WTC11 (cell line): ENCODE results near the gene RBM10. TPM values are rescaled to one million over a fixed set of nuclear protein-coding genes. Genes with fewer than 3 reads are reported as not detected.

Experiments
- ATAC-seq: fragments of 200-7000 bp; cut with Tn5 transposase; 2 replicates; pipeline ENCODE4 v1.10.0; 2021; ENCODE audit warnings: mild to moderate bottlenecking, moderate library complexity
- CTCF ChIA-PET: fragments of 300-600 bp; sonication (Branson Sonifier 250); formaldehyde crosslinking; loops from one replicate; lab custom pipeline; 2021; ENCODE audit warnings: antibody characterized with exemption; lab: Charles Lee
- POLR2A ChIA-PET: fragments of 350-600 bp; sonication (Branson Sonifier 250); formaldehyde crosslinking; loops from one replicate; lab custom pipeline; 2021; ENCODE audit warnings: antibody characterized with exemption; lab: Charles Lee
- DNase-seq: peaks from one replicate; pipeline ENCODE4 v3.0.0; 2021; ENCODE audit warnings: low spot score
- H3K27ac Mint-ChIP-seq: 2 replicates; pipeline ENCODE4 v1.8.0; 2021; ENCODE audit warnings: mixed read lengths
- H3K27me3 Mint-ChIP-seq: 2 replicates; pipeline ENCODE4 v1.8.0; 2021; ENCODE audit warnings: low read depth, mild to moderate bottlenecking, moderate library complexity, mixed read lengths
- H3K36me3 Mint-ChIP-seq: 2 replicates; pipeline ENCODE4 v1.8.0; 2021; ENCODE audit warnings: mixed read lengths
- H3K4me1 Mint-ChIP-seq: 2 replicates; pipeline ENCODE4 v1.8.0; 2022; ENCODE audit warnings: mixed read lengths
- H3K4me3 Mint-ChIP-seq: 2 replicates; pipeline ENCODE4 v1.8.0; 2021; ENCODE audit warnings: mild to moderate bottlenecking, moderate library complexity, mixed read lengths
- H3K9me3 Mint-ChIP-seq: 2 replicates; pipeline ENCODE4 v1.8.0; 2021; ENCODE audit warnings: mixed read lengths
- CREB1 ChIP-seq: sonication (generic); formaldehyde crosslinking; IDR thresholded peaks from 2 replicates; pipeline ENCODE4 v1.8.0; 2023; ENCODE audit warnings: mild to moderate bottlenecking, missing genetic modification reagents
- CREM ChIP-seq: sonication (generic); formaldehyde crosslinking; IDR thresholded peaks from 2 replicates; pipeline ENCODE4 v1.8.1; 2022; ENCODE audit warnings: mild to moderate bottlenecking, missing genetic modification reagents, moderate library complexity
- CTCF ChIP-seq: fragments of 200-600 bp; IDR thresholded peaks from 2 replicates; pipeline ENCODE4 v1.8.0; 2022; ENCODE audit warnings: antibody characterized with exemption
- FOXK1 ChIP-seq: sonication (generic); formaldehyde crosslinking; IDR thresholded peaks from 2 replicates; pipeline ENCODE4 v1.8.0; 2022; ENCODE audit warnings: mild to moderate bottlenecking, moderate library complexity, missing genetic modification reagents
- FOXP1 ChIP-seq: sonication (generic); formaldehyde crosslinking; IDR thresholded peaks from 2 replicates; pipeline ENCODE4 v1.8.0; 2022; ENCODE audit warnings: missing genetic modification reagents, mild to moderate bottlenecking, moderate library complexity, borderline replicate concordance
- GRHL2 ChIP-seq: fragments of 250-450 bp; sonication (Bioruptor Pico); IDR thresholded peaks from 2 replicates; pipeline ENCODE4 v1.8.0; 2022; ENCODE audit warnings: mild to moderate bottlenecking, moderate library complexity; ENCODE audit not compliant: insufficient replicate concordance, severe bottlenecking
- MAX ChIP-seq: sonication (generic); formaldehyde crosslinking; IDR thresholded peaks from 2 replicates; pipeline ENCODE4 v1.8.0; 2022; ENCODE audit warnings: mild to moderate bottlenecking, missing genetic modification reagents
- MYBL2 ChIP-seq: sonication (generic); formaldehyde crosslinking; IDR thresholded peaks from 2 replicates; pipeline ENCODE4 v1.8.1; 2023; ENCODE audit warnings: mild to moderate bottlenecking, moderate library complexity, missing genetic modification reagents
- NFYB ChIP-seq: sonication (generic); formaldehyde crosslinking; conservative IDR thresholded peaks from 2 replicates; pipeline ENCODE4 v1.8.0; 2022; ENCODE audit warnings: low read depth, missing genetic modification reagents
- SP1 ChIP-seq: sonication (generic); formaldehyde crosslinking; conservative IDR thresholded peaks from 2 replicates; pipeline ENCODE4 v1.8.1; 2022; ENCODE audit warnings: missing genetic modification reagents
- ZNF416 ChIP-seq: fragments of 250-450 bp; sonication (Bioruptor Pico); IDR thresholded peaks from 2 replicates; pipeline ENCODE4 v1.9.0; 2021; ENCODE audit warnings: mild to moderate bottlenecking, inconsistent platforms
- ZNF423 ChIP-seq: fragments of 250-450 bp; sonication (Bioruptor Pico); IDR thresholded peaks from 2 replicates; pipeline ENCODE4 v2.1.2; 2022; ENCODE audit warnings: mild to moderate bottlenecking, moderate library complexity
- ZNF512 ChIP-seq: sonication (generic); formaldehyde crosslinking; IDR thresholded peaks from 2 replicates; pipeline ENCODE4 v1.8.1; 2022; ENCODE audit warnings: missing genetic modification reagents, borderline replicate concordance
- ZNF532 ChIP-seq: fragments of 250-450 bp; sonication (Bioruptor Pico); IDR thresholded peaks from 2 replicates; pipeline ENCODE4 v1.9.0; 2021; ENCODE audit warnings: mild to moderate bottlenecking, borderline replicate concordance
- total RNA-seq: library from RNA; stranded (reverse); gene quantifications from 3 replicates; pipeline ENCODE4 v1.2.3, GENCODE V29; 2021
- TF ChIP-seq, protein P1 (sequence below): fragments of 250-450 bp; sonication (Bioruptor Pico); IDR thresholded peaks from 2 replicates; pipeline ENCODE4 v2.1.2; 2022; ENCODE audit warnings: mild to moderate bottlenecking, moderate library complexity
- TF ChIP-seq, protein P2 (sequence below): sonication (generic); formaldehyde crosslinking; IDR thresholded peaks from 2 replicates; pipeline ENCODE4 v1.8.1; 2023; ENCODE audit warnings: mild to moderate bottlenecking, missing genetic modification reagents
- TF ChIP-seq, protein P3 (sequence below): sonication (generic); formaldehyde crosslinking; IDR thresholded peaks from 2 replicates; pipeline ENCODE4 v1.8.0; 2022; ENCODE audit warnings: mild to moderate bottlenecking, missing genetic modification reagents
- TF ChIP-seq, protein P4 (sequence below): sonication (generic); formaldehyde crosslinking; IDR thresholded peaks from 2 replicates; pipeline ENCODE4 v1.8.0; 2022; ENCODE audit warnings: mild to moderate bottlenecking, missing genetic modification reagents

RBM10 gene
- total RNA-seq, 1 experiment from 2014 or later, result 66.1 TPM

DNA sequence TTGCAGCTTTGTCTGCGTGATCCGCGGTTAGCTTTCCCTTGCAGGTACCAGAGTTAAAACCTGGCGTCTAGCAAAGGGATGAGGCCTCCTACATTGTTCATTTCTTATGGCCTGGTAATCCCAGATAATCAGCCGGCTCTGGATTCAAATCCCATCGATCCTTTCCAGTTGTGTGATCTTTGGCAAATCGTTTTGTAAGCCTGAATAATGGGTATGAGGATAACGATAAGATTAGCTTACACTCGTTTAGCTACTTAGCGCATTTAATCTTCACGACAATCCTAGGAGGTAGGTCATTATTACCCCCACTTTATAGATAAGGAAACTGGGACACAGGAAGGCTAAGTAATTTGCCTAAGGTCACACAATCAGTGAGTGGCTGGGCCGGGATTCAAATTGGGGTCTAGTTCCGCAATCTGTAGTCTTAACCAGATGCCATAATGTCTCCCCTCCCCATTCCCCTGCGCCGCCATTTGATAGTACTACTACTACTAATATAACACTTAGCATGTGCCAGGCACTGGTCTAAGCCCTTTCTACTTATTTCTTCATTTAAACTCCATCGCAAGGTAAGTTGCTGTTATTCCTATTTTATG, 46.9 kb downstream of the RBM10 start (continued):
- TF ChIP-seq CREM (CRISPR knock-in tag), result no peak
- TF ChIP-seq, protein P1, sequence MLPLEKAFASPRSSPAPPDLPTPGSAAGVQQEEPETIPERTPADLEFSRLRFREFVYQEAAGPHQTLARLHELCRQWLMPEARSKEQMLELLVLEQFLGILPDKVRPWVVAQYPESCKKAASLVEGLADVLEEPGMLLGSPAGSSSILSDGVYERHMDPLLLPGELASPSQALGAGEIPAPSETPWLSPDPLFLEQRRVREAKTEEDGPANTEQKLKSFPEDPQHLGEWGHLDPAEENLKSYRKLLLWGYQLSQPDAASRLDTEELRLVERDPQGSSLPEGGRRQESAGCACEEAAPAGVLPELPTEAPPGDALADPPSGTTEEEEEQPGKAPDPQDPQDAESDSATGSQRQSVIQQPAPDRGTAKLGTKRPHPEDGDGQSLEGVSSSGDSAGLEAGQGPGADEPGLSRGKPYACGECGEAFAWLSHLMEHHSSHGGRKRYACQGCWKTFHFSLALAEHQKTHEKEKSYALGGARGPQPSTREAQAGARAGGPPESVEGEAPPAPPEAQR, result no peak
- no peak for TF ChIP-seq NFYB (CRISPR knock-in tag)
- no peak for TF ChIP-seq ZNF512 (CRISPR knock-in tag)

DNA sequence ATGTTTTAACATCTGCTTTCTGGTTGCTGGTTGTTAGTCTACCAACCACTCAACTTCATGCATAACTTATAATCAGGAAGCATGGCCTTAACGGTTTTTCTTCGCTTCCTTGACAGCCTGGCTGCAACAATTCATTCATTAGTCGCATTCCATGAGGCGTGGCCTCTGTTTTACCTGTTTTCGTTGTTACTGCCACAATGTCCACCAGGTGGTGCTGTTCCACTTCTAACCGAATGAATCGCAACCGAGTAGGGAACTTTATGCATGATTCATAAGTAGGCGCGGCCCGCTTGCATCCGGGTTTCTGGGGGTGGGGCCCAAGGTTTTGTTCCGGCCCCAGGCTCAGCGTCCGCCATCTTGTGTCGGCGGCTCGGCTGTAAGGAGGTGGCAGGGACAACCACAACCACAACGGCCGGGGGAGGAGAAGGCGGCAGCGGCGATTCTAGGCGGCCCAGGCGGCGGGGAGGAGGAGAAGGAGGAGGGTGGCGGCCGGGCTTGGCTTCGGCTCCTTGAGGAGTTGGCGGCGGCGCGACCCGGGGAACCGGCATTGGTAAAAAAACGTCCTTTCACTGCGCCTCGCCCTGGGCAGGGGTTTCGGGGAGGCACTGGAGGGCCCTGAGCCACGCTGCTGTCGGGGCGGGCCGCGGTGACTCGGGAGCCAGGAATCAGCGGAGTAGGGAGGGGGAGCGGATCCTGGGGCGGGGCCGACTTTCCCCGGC, 48.6 kb downstream of the RBM10 start, which contains the start of gene UBA1:
TSS of gene UBA1 (plus strand) at position 355 of the 719 bp plus-strand sequence. CDS start 4,974 bp downstream, outside the sequence.
- Mint-ChIP-seq H3K27me3 (no peaks in the 10 kb centered on the region), H3K27ac (peak within 1 kb of the TSS; percentile 90), H3K36me3 (peaks cover 12% of the 10 kb centered on the region), H3K4me3 (peak within 1 kb of the TSS; percentile 92), H3K9me3 (no peaks in the 10 kb centered on the region), H3K4me1 (peaks cover 55% of the 10 kb centered on the region)
- CTCF ChIA-PET, result interaction anchor here (0.9 to 1.4 kb wide), 3 partner anchors 191 to 330 kb away, joined by 3 to 4 read pairs (median 4); no protein-coding TSS in a partner anchor
- peak; percentile 93 for DNase-seq
- ATAC-seq, result peak; percentile 49
- POLR2A ChIA-PET, result no interaction called here
- TF ChIP-seq, protein P2, sequence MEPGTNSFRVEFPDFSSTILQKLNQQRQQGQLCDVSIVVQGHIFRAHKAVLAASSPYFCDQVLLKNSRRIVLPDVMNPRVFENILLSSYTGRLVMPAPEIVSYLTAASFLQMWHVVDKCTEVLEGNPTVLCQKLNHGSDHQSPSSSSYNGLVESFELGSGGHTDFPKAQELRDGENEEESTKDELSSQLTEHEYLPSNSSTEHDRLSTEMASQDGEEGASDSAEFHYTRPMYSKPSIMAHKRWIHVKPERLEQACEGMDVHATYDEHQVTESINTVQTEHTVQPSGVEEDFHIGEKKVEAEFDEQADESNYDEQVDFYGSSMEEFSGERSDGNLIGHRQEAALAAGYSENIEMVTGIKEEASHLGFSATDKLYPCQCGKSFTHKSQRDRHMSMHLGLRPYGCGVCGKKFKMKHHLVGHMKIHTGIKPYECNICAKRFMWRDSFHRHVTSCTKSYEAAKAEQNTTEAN (CRISPR knock-in tag), result peak; percentile 31; the same call in 1 of the 2 replicates
- TF ChIP-seq CREB1 (CRISPR knock-in tag), result no peak
- TF ChIP-seq MYBL2, result peak; percentile 69; the same call in 1 of the 2 replicates
- TF ChIP-seq ZNF532 (CRISPR knock-in tag), result no peak
- TF ChIP-seq GRHL2 (CRISPR knock-in tag), result no peak
- TF ChIP-seq, protein P3, sequence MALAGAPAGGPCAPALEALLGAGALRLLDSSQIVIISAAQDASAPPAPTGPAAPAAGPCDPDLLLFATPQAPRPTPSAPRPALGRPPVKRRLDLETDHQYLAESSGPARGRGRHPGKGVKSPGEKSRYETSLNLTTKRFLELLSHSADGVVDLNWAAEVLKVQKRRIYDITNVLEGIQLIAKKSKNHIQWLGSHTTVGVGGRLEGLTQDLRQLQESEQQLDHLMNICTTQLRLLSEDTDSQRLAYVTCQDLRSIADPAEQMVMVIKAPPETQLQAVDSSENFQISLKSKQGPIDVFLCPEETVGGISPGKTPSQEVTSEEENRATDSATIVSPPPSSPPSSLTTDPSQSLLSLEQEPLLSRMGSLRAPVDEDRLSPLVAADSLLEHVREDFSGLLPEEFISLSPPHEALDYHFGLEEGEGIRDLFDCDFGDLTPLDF (CRISPR knock-in tag), result no peak
- 0 out of 2 replicates have a peak, but pooled peaks have one; percentile 13 for TF ChIP-seq MAX (CRISPR knock-in tag)
- TF ChIP-seq, protein P4, sequence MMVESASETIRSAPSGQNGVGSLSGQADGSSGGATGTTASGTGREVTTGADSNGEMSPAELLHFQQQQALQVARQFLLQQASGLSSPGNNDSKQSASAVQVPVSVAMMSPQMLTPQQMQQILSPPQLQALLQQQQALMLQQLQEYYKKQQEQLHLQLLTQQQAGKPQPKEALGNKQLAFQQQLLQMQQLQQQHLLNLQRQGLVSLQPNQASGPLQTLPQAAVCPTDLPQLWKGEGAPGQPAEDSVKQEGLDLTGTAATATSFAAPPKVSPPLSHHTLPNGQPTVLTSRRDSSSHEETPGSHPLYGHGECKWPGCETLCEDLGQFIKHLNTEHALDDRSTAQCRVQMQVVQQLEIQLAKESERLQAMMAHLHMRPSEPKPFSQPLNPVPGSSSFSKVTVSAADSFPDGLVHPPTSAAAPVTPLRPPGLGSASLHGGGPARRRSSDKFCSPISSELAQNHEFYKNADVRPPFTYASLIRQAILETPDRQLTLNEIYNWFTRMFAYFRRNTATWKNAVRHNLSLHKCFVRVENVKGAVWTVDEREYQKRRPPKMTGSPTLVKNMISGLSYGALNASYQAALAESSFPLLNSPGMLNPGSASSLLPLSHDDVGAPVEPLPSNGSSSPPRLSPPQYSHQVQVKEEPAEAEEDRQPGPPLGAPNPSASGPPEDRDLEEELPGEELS (CRISPR knock-in tag), result no peak
- TF ChIP-seq FOXK1 (CRISPR knock-in tag), result 0 out of 2 replicates have a peak, but pooled peaks have one; percentile 9
- 0 out of 2 replicates have a peak, but pooled peaks have one; percentile 34 for TF ChIP-seq FOXP1
- no peak for TF ChIP-seq ZNF423 (CRISPR knock-in tag)
- TF ChIP-seq SP1 (CRISPR knock-in tag), result 0 out of 2 replicates have a peak, but pooled peaks have one; percentile 25
- TF ChIP-seq CTCF, result peak; percentile 57
- no peak for TF ChIP-seq ZNF416 (CRISPR knock-in tag)
